Measurements from ENCODE around the gene FLNC.

GRCh38 chr7:128868624-128869137 is 38.5 kb downstream of the FLNC start:
- TF ChIP-seq, protein P1, sequence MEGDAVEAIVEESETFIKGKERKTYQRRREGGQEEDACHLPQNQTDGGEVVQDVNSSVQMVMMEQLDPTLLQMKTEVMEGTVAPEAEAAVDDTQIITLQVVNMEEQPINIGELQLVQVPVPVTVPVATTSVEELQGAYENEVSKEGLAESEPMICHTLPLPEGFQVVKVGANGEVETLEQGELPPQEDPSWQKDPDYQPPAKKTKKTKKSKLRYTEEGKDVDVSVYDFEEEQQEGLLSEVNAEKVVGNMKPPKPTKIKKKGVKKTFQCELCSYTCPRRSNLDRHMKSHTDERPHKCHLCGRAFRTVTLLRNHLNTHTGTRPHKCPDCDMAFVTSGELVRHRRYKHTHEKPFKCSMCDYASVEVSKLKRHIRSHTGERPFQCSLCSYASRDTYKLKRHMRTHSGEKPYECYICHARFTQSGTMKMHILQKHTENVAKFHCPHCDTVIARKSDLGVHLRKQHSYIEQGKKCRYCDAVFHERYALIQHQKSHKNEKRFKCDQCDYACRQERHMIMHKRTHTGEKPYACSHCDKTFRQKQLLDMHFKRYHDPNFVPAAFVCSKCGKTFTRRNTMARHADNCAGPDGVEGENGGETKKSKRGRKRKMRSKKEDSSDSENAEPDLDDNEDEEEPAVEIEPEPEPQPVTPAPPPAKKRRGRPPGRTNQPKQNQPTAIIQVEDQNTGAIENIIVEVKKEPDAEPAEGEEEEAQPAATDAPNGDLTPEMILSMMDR (IDR thresholded peaks at IDR 0.05; ENCODE audit: insufficient read depth, low read length, poor library complexity, severe bottlenecking), result no peak
- TF ChIP-seq EZH2phosphoT487 (conservative IDR thresholded peaks at IDR 0.05; ENCODE audit: low read length), result no peak

All from SU-DHL-6 (cell line).